Measurements from ENCODE around the gene CHD3.

Gene CHD3

DNA sequence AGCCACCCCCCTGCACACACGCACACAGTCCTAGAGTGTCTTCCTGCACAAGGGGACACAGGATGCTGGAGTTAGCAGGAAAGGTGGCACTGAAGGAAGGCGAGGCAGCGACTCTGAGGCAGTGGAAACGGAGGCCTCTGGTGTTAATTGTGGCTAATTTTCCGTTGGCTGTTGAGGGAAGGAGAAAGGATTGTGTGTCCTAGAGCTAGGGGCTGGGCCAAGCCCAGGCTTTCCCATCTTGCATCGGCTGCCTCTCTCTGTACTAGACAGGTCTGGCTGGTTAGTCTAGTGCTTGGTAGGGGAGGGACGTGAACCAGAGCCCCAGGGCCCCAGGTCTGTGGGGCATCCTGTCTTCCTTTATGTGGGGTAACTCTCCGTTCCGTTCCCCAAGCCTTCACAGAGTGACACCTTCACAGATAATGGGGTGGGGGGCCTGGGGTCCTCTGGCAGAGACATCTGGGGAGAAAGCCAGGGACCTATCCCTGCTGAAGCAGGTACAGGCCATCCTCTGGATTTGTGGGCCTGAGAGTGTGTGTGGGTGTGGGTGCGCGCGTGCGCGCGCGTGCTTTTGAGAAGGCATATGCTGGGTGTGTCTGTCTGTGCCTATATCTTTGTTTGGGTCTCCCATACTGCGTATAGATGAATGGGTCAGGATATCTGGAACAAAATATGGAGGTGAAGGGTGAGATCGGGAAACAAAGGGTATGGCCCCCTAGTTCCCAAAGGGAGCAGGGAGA, at the start of gene CHD3:
CHD3 (plus strand) TSS at position 606 of the 737 bp plus-strand sequence. CDS start 212 bp downstream, outside the sequence.
- no peak for DNase-seq

- DNase-seq: no peak
Measured at GRCh38 chr17:7839190-7839875, 49.3 kb upstream of the CHD3 start.

GRCh38 chr17:7839876-7840261, 48.7 kb upstream of the CHD3 start:
- no peak for DNase-seq

DNA sequence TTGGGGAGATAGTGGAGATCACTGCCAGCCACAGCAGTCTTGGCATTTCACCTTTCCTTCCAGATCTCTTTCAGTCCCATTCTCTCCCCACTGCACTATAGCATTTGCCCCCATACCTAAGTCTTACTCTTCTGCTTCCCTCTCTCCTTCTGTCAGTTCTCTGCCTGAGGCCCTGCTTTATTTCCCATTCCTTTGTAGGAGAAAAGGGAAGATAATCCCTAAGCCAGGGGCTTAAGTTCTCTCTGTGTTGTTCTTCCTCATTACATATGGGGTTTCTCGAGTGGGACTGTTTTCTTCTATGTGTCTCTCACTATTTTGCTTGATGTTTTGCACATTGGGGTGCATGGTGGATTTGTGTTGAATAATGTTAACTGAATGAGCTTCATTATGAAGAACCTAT, 48.1 kb upstream of the CHD3 start:
- DNase-seq: no peak

DNA sequence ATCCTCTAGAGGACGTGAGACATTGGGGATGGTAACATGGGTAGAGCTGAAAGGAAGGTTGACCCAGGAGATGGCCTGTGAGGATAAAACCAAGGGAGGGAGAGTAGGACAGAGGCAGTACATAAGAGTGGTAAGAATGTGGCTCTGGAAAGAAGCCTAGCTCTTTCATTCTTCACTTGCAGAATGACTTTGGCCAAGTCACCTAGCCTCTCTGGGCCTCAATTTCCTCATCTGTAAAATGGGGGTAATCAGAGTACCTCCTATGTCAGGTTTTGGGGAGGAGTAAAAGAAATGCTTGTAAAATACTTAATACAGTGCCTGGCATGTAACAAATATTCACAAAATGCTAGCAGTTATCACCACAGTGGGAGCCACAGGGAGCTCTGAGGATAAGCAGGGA, 47.7 kb upstream of the CHD3 start:
- no peak for DNase-seq

DNA sequence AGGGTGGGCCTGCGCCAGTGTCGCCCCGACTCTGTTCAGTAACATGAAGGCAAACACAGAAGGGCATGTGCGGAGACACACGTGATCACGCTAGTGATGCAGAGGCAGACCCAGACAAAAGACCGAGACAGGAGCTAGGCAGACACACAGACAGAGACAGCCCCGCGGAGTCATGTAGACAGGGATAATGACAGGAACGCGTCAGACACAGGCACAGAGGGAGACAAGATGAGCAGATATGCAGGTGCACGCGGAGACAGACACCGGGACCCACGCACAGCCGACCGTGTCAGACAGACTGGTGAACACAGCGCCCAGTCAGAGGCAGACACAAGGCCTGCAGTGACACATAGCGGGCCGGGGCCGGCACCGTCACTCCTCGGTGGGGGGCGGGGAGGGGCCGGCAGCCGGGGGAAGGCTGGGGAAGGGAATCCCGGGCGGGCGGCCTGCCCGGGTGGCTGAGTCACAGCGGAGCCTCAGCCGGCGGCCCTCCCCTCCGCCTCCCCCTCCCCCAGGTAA, 47.1 kb upstream of the CHD3 start:
- peak; percentile 41 for DNase-seq

DNA sequence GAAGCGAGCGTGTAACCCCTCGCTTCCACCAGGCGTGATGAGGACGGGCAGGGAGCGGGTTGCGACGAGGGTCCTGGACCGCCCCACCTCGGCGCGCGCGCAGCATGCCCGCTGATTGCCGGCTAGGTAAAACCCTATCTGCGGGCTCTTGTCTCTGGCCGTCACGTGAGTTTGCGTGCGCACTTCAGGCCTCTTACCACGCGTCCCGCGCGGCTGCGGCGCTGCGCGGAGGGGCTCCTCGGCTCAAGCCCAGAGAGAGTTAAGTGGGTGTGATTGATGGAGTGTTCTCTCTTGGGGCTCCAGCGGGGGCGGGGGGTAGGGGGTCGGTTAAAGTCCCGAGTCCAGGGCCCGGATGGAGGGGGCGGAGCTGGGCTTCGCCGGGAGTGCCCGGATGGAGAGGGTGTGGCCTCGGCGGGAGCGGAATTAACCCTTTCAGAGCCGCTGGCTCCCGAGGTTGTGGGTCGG, 46.6 kb upstream of the CHD3 start:
- DNase-seq: peak; percentile 68

DNA sequence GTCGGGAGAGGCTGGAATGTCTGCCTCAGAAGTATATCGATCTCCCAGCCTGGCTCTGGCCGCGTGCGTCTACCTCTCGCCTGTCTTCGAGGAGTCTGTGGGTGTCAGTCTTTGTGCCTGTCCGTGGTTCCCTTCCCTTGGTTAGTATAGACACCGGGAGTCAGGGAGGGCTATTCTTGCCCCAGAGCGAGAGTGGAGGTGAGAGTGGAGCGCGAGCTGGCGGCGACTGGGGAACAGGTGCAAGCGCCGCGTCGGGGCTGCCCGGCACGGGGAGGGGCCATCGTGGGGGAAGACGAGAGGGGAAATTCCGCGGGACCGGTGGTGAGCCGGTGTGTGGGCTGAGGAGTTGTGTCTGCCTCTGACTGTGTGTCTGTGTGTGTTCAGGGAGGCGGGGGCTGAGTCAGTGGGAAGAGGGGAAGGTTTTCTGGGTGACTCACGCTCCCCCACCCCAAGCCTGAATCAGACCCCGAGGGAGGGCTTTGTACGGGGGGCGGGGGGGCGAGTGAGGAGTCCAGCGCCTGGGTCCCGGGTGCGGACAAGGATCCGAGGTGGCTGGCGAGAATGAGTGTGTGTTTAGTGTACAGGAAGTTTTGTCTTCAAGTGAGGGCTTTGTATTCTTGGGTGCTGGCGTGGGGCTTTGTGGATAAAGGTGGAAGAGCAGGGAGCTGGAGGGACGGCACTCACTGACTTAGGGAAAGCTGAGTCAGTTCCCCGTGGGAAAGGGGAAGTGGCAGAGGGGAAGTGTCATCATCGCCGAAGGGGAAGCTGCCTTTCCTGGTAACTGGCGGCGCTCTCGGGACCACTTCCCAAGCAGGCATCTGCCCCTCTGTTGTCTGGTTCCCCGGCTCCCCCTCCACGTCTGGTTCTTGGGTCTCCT, 46.0 kb upstream of the CHD3 start:
- no peak for DNase-seq

GRCh38 chr17:7843257-7843535, 45.4 kb upstream of the CHD3 start:
- no peak for DNase-seq

GRCh38 chr17:7843536-7844291, 44.9 kb upstream of the CHD3 start:
- DNase-seq: peak; percentile 33

- peak; percentile 50 for DNase-seq
Measured at GRCh38 chr17:7844292-7845154, 44.1 kb upstream of the CHD3 start.

GRCh38 chr17:7845359-7846062, 43.1 kb upstream of the CHD3 start:
- DNase-seq: no peak

DNA sequence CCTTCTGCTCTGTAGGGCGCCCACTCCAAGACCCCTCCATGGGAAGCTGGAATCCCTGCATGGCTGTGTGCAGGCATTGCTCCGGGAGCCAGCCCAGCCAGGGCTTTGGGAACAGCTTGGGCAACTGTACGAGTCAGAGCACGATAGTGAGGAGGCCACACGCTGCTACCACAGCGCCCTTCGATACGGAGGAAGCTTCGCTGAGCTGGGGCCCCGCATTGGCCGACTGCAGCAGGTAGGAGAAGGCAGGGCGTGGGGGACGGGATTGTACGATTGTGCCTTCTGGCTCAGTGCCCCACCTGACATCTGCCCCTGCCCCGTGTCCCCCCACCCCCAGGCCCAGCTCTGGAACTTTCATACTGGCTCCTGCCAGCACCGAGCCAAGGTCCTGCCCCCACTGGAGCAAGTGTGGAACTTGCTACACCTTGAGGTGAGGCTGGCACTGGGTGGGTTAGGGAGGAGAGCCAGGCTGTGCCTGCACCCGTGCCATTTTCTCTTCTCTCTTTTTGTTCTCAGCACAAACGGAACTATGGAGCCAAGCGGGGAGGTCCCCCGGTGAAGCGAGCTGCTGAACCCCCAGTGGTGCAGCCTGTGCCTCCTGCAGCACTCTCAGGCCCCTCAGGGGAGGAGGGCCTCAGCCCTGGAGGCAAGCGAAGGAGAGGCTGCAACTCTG, 42.4 kb upstream of the CHD3 start:
- DNase-seq: no peak

DNA sequence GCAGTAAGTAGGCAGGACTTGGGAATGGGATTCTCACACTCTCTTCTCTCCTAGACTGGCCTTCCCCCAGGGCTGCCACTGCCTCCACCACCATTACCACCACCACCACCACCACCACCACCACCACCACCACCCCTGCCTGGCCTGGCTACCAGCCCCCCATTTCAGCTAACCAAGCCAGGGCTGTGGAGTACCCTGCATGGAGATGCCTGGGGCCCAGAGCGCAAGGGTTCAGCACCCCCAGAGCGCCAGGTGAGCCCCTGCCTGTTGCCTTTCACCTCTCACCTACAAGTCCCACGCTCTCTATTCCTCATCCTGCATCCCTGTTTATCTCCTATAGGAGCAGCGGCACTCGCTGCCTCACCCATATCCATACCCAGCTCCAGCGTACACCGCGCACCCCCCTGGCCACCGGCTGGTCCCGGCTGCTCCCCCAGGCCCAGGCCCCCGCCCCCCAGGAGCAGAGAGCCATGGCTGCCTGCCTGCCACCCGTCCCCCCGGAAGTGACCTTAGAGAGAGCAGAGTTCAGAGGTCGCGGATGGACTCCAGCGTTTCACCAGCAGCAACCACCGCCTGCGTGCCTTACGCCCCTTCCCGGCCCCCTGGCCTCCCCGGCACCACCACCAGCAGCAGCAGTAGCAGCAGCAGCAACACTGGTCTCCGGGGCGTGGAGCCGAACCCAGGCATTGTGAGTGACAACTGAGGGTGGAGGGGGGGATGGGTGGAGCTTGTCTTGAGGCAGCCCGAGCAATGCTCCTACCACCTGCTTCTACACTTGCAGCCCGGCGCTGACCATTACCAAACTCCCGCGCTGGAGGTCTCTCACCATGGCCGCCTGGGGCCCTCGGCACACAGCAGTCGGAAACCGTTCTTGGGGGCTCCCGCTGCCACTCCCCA, 41.6 kb upstream of the CHD3 start:
- DNase-seq: no peak

- no peak for DNase-seq
Measured at GRCh38 chr17:7848131-7848579, 40.4 kb upstream of the CHD3 start.

DNA sequence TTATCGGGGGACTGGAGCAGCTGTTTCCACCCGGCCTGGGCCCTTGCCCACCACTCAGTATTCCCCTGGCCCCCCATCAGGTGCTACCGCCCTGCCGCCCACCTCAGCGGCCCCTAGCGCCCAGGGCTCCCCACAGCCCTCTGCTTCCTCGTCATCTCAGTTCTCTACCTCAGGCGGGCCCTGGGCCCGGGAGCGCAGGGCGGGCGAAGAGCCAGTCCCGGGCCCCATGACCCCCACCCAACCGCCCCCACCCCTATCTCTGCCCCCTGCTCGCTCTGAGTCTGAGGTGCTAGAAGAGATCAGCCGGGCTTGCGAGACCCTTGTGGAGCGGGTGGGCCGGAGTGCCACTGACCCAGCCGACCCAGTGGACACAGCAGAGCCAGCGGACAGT, 39.9 kb upstream of the CHD3 start:
- DNase-seq: no peak

DNA sequence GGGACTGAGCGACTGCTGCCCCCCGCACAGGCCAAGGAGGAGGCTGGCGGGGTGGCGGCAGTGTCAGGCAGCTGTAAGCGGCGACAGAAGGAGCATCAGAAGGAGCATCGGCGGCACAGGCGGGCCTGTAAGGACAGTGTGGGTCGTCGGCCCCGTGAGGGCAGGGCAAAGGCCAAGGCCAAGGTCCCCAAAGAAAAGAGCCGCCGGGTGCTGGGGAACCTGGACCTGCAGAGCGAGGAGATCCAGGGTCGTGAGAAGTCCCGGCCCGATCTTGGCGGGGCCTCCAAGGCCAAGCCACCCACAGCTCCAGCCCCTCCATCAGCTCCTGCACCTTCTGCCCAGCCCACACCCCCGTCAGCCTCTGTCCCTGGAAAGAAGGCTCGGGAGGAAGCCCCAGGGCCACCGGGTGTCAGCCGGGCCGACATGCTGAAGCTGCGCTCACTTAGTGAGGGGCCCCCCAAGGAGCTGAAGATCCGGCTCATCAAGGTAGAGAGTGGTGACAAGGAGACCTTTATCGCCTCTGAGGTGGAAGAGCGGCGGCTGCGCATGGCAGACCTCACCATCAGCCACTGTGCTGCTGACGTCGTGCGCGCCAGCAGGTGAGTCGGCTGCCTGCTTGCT, 39.3 kb upstream of the CHD3 start:
- no peak for DNase-seq

- no peak for DNase-seq
Measured at GRCh38 chr17:7849751-7850504, 38.7 kb upstream of the CHD3 start.
